Measurements from ENCODE around the gene IL16.

IL16 gene

DNA sequence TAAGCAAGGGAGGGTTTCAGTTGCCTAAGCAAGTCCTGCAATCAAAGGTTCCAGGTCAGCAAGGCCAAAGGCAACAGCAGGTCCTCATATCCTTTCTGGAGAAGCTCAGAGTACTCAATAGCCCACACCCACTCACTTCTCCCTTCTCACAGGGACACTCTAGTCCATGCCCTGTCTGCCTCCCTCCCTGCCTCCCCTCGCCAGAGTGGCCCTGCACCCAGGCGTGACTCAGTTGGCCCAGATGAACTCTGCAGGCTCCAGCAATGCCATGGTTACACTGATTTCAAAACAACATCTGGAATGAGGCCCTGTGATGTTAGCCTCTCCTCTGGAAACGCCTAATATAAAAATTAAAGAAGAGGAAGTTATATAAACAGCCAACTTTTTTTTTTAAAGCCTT lies 32.9 kb downstream of the IL16 start:
- ChIA-PET POLR2A (no interaction called here), CTCF (interaction anchor here (1.2 kb wide), 1 partner anchor 11 kb away, joined by 3 read pairs; no protein-coding TSS in a partner anchor)
- H3K4me3 ChIP-seq (ENCODE audit: low read depth, low read length), result no peak overlapping the region
- DNase-seq (ENCODE audit: low read depth, low spot score), result no peak
- TF ChIP-seq CTCF (IDR thresholded peaks at IDR 0.05; ENCODE audit: insufficient read depth, low read length, missing control alignments), result no peak

DNA sequence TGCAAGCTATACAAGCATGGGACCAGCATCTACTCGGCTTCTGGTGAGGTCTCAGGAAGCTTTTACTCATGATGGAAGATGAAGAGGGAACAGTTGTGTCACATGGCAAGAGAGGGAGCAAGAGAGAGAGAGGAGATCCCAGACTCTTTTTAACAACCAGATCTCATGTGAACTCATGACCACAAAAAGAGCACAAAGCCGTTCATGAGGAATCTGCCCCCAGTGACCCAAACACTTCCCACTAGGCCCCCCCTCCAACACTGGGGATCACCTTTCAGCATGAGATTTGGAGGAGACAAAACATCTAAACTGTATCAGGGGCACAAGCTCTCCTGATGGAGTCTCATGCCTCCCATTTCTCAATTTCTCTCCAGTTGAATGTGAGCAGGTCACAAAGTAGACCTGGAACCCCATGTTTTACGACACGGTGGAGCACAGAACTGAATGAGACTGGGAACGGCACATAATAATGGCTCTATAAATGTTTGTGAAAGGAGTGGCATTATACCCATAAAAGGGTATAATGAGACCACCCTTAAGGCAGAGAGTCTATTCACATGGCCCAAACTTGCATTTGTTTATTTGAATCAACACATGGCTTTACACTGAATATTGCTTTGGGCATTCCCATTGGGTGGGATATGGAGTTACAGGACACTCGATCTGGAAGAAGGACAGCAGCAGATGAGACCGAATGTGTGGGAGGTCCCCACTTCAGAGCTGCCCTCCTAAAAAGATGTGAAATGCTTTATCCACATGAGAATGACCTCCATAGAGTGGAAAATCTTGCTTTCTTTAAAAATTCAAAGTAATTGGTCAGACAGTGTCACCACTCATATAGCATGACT lies 38.8 kb downstream of the IL16 start:
- no peak for DNase-seq (ENCODE audit: low read depth, low spot score)
- CTCF ChIA-PET, result interaction anchor here (0.9 to 5.7 kb wide), 5 partner anchors 29 to 129 kb away, joined by 3 to 26 read pairs (median 4); no protein-coding TSS in a partner anchor
- H3K4me3 ChIP-seq (ENCODE audit: low read depth, low read length), result no peak overlapping the region
- TF ChIP-seq CTCF (IDR thresholded peaks at IDR 0.05; ENCODE audit: insufficient read depth, low read length, missing control alignments), result no peak
- POLR2A ChIA-PET, result no interaction called here

- POLR2A ChIA-PET, result no interaction called here
- no peak overlapping the region for H3K4me3 ChIP-seq (ENCODE audit: low read depth, low read length)
- CTCF ChIA-PET, result interaction anchor here (1.0 kb wide), 1 partner anchor 27 kb away, joined by 3 read pairs; no protein-coding TSS in a partner anchor
- DNase-seq (ENCODE audit: low read depth, low spot score), result no peak
- no peak for TF ChIP-seq CTCF (IDR thresholded peaks at IDR 0.05; ENCODE audit: insufficient read depth, low read length, missing control alignments)
Observed at GRCh38 chr15:81239190-81239589, 42.5 kb downstream of the IL16 start.

DNA sequence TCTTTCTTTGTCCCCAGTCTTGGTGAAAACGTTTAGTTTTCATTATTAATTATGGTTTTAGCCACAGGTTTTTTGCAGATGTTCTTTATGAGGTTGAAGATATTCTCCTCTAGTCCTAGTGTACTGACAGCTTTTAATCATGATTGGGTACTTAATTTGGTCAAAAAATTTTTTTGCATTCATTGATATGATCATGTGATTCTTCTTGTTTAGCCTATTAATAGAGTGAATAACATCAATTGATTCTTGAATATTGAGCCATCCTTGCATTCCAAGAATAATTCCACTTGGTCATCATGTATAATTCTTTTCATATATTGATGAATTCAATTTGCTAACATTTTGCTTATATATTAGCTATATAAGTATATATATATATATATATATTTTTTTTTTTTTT lies 46.1 kb downstream of the IL16 start:
- ChIA-PET POLR2A (no interaction called here), CTCF (interaction anchor here (1.4 to 4.6 kb wide), 3 partner anchors 16 to 87 kb away, joined by 3 to 30 read pairs (median 9); no protein-coding TSS in a partner anchor)
- no peak for DNase-seq (ENCODE audit: low read depth, low spot score)
- H3K4me3 ChIP-seq (ENCODE audit: low read depth, low read length), result no peak overlapping the region
- TF ChIP-seq CTCF (IDR thresholded peaks at IDR 0.05; ENCODE audit: insufficient read depth, low read length, missing control alignments), result no peak

GRCh38 chr15:81244306-81244705 lies 47.6 kb downstream of the IL16 start:
- DNase-seq (ENCODE audit: low read depth, low spot score), result no peak
- POLR2A ChIA-PET, result no interaction called here
- H3K4me3 ChIP-seq (ENCODE audit: low read depth, low read length), result no peak overlapping the region
- no peak for TF ChIP-seq CTCF (IDR thresholded peaks at IDR 0.05; ENCODE audit: insufficient read depth, low read length, missing control alignments)
- CTCF ChIA-PET, result interaction anchor here (1.4 to 4.6 kb wide), 4 partner anchors 11 to 22 kb away, joined by 3 to 30 read pairs (median 4); no protein-coding TSS in a partner anchor

DNA sequence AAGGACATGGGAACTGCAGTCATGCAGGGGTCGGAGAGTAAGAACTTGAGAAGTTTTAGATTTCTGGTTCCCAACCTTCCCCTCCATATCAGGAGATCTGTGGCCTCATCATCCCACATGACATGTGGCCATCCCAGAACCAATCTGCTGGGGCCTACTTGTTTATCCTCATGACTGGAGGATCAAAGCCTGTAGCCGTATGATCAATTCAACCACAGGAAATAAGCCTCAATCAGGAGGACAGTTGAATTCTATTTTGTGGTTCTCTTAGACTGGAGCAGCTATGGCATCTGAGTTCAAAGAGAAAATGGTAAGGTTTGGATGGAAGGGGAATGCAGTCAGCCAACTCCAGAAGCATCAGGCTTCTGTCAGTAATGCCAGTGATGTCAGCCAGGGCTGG lies 57.2 kb downstream of the IL16 start:
- POLR2A ChIA-PET, result interaction anchor here (0.5 kb wide), 1 partner anchor 599 kb away, joined by 3 read pairs; no protein-coding TSS in a partner anchor
- H3K4me3 ChIP-seq (ENCODE audit: low read depth, low read length), result no peak overlapping the region
- CTCF ChIA-PET, result interaction anchor here (0.8 to 24.6 kb wide), 5 partner anchors 11 to 148 kb away, joined by 3 to 1118 read pairs (median 111); no protein-coding TSS in a partner anchor
- DNase-seq (ENCODE audit: low read depth, low spot score), result no peak
- no peak for TF ChIP-seq CTCF (IDR thresholded peaks at IDR 0.05; ENCODE audit: insufficient read depth, low read length, missing control alignments)

Data from AG04449 (cell line).